AML-193 (cell line): ENCODE measurements around the gene USP54.

Experiments used
- DNase-seq, 2 experiments: peaks; one replicate each; lab custom pipeline; 2025; lab: John Stamatoyannopoulos, UW

The USP54 gene

GRCh38 chr10:73529089-73529832 lies 61.9 kb downstream of the USP54 start:
- peak; percentile 74 to 82 for DNase-seq

GRCh38 chr10:73522263-73522662 lies 68.9 kb downstream of the USP54 start:
- no peak for DNase-seq

GRCh38 chr10:73519336-73519735 lies 71.8 kb downstream of the USP54 start:
- DNase-seq = no peak

- peak in 1 of 2 experiments; percentile 6 for DNase-seq
Observed at GRCh38 chr10:73517166-73517888, 73.8 kb downstream of the USP54 start.

GRCh38 chr10:73512207-73512743 lies 78.9 kb downstream of the USP54 start:
- no peak for DNase-seq

- no peak for DNase-seq
Observed at GRCh38 chr10:73509695-73510094, 81.4 kb downstream of the USP54 start.

- no peak for DNase-seq
Observed at GRCh38 chr10:73506491-73506890, 84.7 kb downstream of the USP54 start.

- DNase-seq = no peak
Observed at GRCh38 chr10:73506074-73506473, 85.1 kb downstream of the USP54 start.

GRCh38 chr10:73503037-73503436 lies 88.1 kb downstream of the USP54 start:
- no peak for DNase-seq

GRCh38 chr10:73501651-73502050 lies 89.5 kb downstream of the USP54 start:
- DNase-seq = no peak

GRCh38 chr10:73497623-73498022 lies 93.5 kb downstream of the USP54 start:
- DNase-seq = no peak

GRCh38 chr10:73495884-73496674 lies 95.1 kb downstream of the USP54 start, which contains the start of gene PPP3CB:
TSS of gene PPP3CB (minus strand) at chr10:73496024. CDS start at chr10:73495889, 135 bp downstream.
- peak; percentile 88 to 92 for DNase-seq

GRCh38 chr10:73495226-73495883 lies 95.8 kb downstream of the USP54 start:
- peak; percentile 69 to 73 for DNase-seq

GRCh38 chr10:73494877-73495225 lies 96.3 kb downstream of the USP54 start:
- no peak for DNase-seq

GRCh38 chr10:73494213-73494612 lies 96.9 kb downstream of the USP54 start:
- DNase-seq = no peak

GRCh38 chr10:73493781-73494180 lies 97.4 kb downstream of the USP54 start:
- DNase-seq = no peak

- no peak for DNase-seq
Observed at GRCh38 chr10:73486601-73487000, 104.5 kb downstream of the USP54 start.

- DNase-seq = no peak
Observed at GRCh38 chr10:73485320-73485719, 105.8 kb downstream of the USP54 start.

GRCh38 chr10:73480158-73480557 lies 111.0 kb downstream of the USP54 start:
- no peak for DNase-seq

- no peak for DNase-seq
Observed at GRCh38 chr10:73478636-73479035, 112.5 kb downstream of the USP54 start.

GRCh38 chr10:73471226-73471625 lies 119.9 kb downstream of the USP54 start:
- no peak for DNase-seq

GRCh38 chr10:73469579-73469978 lies 121.6 kb downstream of the USP54 start:
- no peak for DNase-seq
